Omental fat pad (tissue), 4 donors: ENCODE measurements around the gene TLX2. TPM values are rescaled to one million over a fixed set of nuclear protein-coding genes. Genes with fewer than 3 reads are reported as not detected.

Source experiments
- ATAC-seq: fragments of 150-250 bp; one replicate; pipeline ENCODE4 v1.9.1; 2016; ENCODE audit warnings: mild to moderate bottlenecking, moderate library complexity; ENCODE audit not compliant: low FRiP score
- DNase-seq: peaks from one replicate; pipeline ENCODE4 v3.0.0-alpha.2; 2019; ENCODE audit warnings: low spot score
- total RNA-seq, 4 donors: library from RNA; depleted of rRNA; stranded (reverse); fragments of >200 nt; gene quantifications; one replicate each; pipeline ENCODE4 v1.1.0, GENCODE V29; 2016
- TF ChIP-seq, protein P1 (sequence below), 3 donors: fragments of 450-650 bp; IDR thresholded peaks; one replicate each; pipeline ENCODE4 v1.5.1; 2016 to 2017; ENCODE audit warnings: antibody characterized with exemption in 3 of 3, mild to moderate bottlenecking in 3 of 3, moderate library complexity in 2 of 3

The TLX2 gene
- total RNA-seq, 4 donors from 2014 or later: not detected

DNA sequence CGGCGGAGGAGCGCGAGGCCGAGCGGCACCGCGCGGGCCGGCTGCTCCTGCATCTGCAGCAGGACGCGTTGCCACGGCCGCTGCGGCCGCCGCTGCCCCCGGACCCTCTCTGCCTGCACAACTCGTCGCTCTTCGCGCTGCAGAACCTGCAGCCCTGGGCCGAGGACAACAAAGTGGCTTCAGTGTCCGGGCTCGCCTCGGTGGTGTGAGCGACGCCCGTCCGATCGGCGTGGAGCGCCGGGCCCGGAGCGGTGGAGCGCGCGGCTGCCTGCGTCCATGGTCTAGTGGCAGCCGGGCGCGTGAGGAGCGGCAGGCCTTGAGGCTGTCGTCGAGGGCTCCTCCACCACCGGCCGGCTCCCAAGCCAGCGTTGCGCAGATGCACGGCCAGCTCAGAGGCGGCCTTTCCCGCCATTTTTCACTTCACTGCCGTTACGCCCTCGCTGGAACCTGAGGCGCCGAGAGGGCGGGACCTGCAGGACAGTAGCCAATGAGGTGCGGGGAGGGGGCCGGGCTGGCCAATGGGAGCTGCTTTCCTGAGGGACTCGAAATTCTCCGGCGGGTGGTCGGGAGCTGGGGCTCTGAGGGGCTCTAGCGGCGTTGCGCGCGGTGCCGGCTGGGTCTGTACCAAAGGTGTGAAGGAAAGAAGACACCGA, 1.9 kb downstream of the TLX2 start:
- no peak for DNase-seq
- ATAC-seq: no peak

DNA sequence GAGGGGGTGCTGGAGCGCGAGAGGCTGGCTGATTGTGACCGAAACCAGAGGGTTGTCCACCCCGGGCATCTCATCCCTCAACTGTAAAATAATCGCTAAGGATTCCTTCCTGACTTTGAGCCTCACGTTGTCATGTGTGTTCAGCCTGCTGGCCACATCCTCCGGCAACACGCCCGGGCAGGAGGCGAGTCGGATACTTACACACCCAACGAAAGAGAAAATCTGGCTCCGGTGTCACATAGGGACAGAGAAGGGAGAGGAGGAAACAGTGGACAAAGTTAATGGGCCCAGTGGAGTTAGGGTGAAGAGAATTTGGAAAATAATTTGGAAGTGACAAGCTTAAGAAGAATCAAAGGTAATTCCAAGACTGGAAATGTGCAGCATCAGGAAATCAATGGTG, 2.4 kb downstream of the TLX2 start:
- DNase-seq (no peak), ATAC-seq (no peak)
- TF ChIP-seq, protein P1, sequence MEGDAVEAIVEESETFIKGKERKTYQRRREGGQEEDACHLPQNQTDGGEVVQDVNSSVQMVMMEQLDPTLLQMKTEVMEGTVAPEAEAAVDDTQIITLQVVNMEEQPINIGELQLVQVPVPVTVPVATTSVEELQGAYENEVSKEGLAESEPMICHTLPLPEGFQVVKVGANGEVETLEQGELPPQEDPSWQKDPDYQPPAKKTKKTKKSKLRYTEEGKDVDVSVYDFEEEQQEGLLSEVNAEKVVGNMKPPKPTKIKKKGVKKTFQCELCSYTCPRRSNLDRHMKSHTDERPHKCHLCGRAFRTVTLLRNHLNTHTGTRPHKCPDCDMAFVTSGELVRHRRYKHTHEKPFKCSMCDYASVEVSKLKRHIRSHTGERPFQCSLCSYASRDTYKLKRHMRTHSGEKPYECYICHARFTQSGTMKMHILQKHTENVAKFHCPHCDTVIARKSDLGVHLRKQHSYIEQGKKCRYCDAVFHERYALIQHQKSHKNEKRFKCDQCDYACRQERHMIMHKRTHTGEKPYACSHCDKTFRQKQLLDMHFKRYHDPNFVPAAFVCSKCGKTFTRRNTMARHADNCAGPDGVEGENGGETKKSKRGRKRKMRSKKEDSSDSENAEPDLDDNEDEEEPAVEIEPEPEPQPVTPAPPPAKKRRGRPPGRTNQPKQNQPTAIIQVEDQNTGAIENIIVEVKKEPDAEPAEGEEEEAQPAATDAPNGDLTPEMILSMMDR (IDR thresholded peaks at IDR 0.05): no peak

More for the DNA sequence above, 1.9 kb downstream of the TLX2 start:
- TF ChIP-seq, protein P1 (IDR thresholded peaks at IDR 0.05): no peak

DNA sequence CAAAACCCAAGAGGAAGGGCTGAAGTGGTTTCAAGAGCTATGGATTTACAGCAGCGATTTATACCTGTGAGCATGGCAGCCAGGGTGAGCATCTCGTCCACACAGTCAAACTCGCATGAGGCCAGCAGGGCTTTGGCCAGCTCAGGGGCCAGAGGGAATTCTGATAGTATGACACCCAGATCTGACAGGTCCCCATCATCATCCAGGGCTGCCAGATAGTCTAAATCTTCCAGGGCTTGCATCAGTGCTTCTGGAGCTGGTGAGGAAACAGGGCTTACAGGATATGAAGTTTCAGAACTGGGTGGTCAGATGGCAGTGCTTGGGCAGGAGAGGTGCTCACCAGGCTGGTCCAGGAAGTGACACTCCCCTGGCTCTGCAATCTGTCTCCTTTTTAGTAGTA, 8.3 kb downstream of the TLX2 start:
- no peak for DNase-seq

DNA sequence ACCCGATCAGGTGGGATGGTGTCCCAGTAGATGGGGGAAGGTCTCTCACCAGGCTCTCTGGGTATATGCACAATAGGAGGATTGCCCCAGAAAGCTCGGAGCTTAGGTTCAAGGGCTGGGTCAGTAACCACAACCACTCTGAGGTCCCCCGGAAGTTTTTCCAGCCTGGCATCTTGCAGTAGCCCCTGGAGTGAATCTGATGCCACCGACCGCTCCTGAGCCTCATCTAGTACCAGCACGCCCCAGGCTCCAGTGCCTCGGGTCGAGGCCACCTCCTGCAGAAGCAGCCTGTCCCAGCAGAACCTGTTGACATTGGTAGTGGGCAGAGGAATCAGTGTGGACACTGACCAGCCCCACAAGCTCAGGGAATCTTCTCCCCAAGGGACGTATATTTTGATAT, 9.8 kb downstream of the TLX2 start:
- DNase-seq (no peak), ATAC-seq (no peak)
- TF ChIP-seq, protein P1 (IDR thresholded peaks at IDR 0.05): no peak

More for the DNA sequence above, 8.3 kb downstream of the TLX2 start:
- TF ChIP-seq, protein P1 (IDR thresholded peaks at IDR 0.05): no peak
- ATAC-seq: no peak

DNA sequence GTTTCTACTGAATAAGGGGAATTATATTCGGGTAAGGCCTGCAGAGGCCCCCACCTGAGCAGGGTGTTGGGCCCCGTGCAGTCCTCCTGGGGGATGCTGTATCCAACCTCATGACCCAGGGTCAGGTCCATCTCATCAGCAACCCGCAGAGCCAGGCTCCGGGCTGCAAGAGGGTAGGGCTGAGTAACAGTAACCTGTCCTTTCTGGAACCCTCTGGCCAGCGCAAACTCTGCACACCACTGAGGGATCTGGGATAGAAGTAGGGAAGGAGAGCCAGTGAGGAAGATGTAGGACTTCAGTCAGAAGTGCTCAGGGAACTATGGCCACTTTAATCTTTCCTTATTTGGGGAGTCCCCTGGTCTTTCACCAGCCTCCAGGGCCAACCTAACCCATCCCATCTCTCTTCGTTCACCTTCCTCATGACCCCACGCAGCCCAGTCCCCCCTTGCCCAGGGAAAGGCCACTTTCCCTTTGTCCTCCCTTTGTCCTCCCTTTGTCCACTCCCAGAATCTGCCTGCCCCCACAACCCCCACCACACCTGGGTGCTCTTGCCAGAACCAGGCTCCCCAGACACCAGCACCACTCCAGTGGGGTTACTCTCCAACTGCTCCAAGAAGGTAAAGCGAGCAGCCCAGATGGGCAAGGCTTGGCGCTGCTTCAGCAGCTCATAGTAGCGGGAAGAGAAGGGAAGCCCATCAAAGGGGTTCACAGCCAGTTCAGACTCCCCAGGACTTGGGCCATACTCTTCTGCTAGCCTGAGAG, 10.9 kb downstream of the TLX2 start:
- no peak for ATAC-seq
- TF ChIP-seq, protein P1 (IDR thresholded peaks at IDR 0.05): no peak
- no peak for DNase-seq

DNA sequence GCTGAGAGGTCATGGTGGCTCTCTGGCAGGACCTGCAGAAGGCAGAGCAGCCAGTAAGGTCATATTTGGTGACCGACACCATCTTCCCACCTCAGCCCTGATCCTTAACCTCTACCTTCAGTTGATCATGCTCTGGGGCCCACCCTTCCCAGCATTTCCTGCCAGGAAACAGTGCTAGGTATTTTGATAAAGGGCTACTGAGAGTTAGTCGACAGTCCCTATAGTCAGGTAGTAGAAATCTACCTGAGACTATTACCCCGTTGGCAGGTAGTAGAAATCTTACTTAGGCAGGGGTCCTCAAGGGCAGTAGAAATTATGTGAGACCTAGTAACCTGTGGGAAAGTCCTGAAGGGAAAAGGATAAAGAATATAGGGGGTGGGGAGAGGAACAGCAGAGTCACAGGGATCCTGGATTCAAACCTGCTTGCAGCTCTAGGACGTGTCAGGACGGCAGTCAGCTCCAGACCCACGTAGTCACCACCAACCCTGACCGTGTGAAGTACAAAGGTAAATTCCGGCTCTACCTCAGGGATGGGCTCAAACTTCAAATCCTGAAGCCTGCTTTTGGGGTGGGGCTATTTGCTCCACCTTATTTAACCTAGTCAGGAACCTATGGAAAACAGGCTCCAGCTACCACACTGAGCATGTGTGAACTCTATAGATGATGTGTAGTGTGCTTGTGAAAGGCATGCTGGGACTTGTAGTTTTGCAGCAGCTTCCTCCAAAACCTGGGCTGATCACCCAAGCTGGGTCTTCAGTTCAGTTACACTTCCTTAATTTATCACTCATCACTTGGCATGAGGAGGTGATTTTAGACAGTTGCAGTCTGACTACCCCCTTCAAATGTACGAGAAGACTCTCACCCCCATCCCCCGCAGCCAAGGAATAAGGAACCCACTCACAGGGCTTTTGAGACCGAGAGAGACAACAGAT, 11.7 kb downstream of the TLX2 start, which contains the start of gene DQX1:
TSS of gene DQX1 (minus strand) at position 515 of the 932 bp plus-strand sequence. CDS start at position 13, 502 bp downstream.
- TF ChIP-seq, protein P1 (IDR thresholded peaks at IDR 0.05): no peak
- ATAC-seq (no peak), DNase-seq (no peak)
